PC-9 (cell line): ENCODE results near the gene SELENOH. TPM values are rescaled to one million over a fixed set of nuclear protein-coding genes. Genes with fewer than 3 reads are reported as not detected.

Source experiments
- BruUV-seq: library from RNA; stranded (reverse); fragments of 400-500 nt; replicated peaks from 2 replicates; lab custom pipeline; 2021; lab: Mats Ljungman, UMichigan
- CTCF ChIA-PET: fragments of 300-600 bp; sonication (Branson Sonifier 250); formaldehyde crosslinking; loops from one replicate; lab custom pipeline; 2022; ENCODE audit warnings: antibody characterized with exemption; lab: Charles Lee
- POLR2A ChIA-PET: fragments of 300-600 bp; sonication (Branson Sonifier 250); formaldehyde crosslinking; loops from one replicate; lab custom pipeline; 2022; ENCODE audit warnings: antibody characterized with exemption; ENCODE audit not compliant: unreplicated experiment; lab: Charles Lee
- DNase-seq, 2 experiments: peaks; one replicate each; pipeline versions ENCODE4 v3.0.0 to v3.0.0-alpha.2; 2015 to 2022; ENCODE audit warnings: mixed read lengths in 1 of 2
- H2AFZ ChIP-seq: fragments of 200-600 bp; sonication (generic); 2 replicates; pipeline ENCODE4 v1.8.1; 2017; ENCODE audit warnings: antibody characterized with exemption
- H3F3A ChIP-seq: fragments of 200-600 bp; sonication (generic); 2 replicates; pipeline ENCODE4 v1.8.1; 2017; ENCODE audit warnings: antibody characterized with exemption, mild to moderate bottlenecking, low read depth; ENCODE audit not compliant: insufficient read depth
- H3K27ac ChIP-seq: fragments of 200-600 bp; sonication (generic); 2 replicates; pipeline ENCODE4 v1.6.1; 2016; ENCODE audit warnings: mixed run types
- H3K27me3 ChIP-seq: fragments of 200-600 bp; sonication (generic); 2 replicates; pipeline ENCODE4 v1.6.1; 2016; ENCODE audit warnings: low read depth, mixed run types; ENCODE audit not compliant: insufficient read depth
- H3K36me3 ChIP-seq: fragments of 200-600 bp; sonication (generic); 2 replicates; pipeline ENCODE4 v1.6.1; 2016; ENCODE audit warnings: low read depth, mixed run types
- H3K4me1 ChIP-seq: fragments of 200-600 bp; sonication (generic); replicated peaks from 2 replicates; pipeline ENCODE4 v1.6.1; 2016; ENCODE audit warnings: mixed run types; ENCODE audit not compliant: insufficient read depth
- H3K4me2 ChIP-seq: fragments of 200-600 bp; sonication (generic); 2 replicates; pipeline ENCODE4 v1.6.1; 2017; ENCODE audit warnings: mixed run types
- H3K4me3 ChIP-seq: fragments of 200-600 bp; sonication (generic); 2 replicates; pipeline ENCODE4 v1.6.1; 2016; ENCODE audit warnings: mixed run types
- H3K79me2 ChIP-seq: fragments of 200-600 bp; sonication (generic); 2 replicates; pipeline ENCODE4 v1.6.1; 2017; ENCODE audit warnings: low read depth, mixed run types
- H3K9me2 ChIP-seq: fragments of 200-600 bp; sonication (generic); 2 replicates; pipeline ENCODE4 v1.8.1; 2017; ENCODE audit warnings: mild to moderate bottlenecking; ENCODE audit not compliant: insufficient read depth
- H3K9me3 ChIP-seq: fragments of 200-600 bp; sonication (generic); 2 replicates; pipeline ENCODE4 v1.8.1; 2016; ENCODE audit warnings: low read depth; ENCODE audit not compliant: insufficient read depth
- H4K20me1 ChIP-seq: fragments of 200-600 bp; sonication (generic); 2 replicates; pipeline ENCODE4 v1.8.1; 2017; ENCODE audit not compliant: insufficient read depth
- CTCF ChIP-seq: fragments of 200-600 bp; sonication (generic); conservative IDR thresholded peaks from 2 replicates; pipeline ENCODE4 v1.6.1; 2017; ENCODE audit warnings: mixed run types, antibody characterized with exemption, mild to moderate bottlenecking, moderate library complexity
- EZH2 ChIP-seq: fragments of 200-600 bp; sonication (generic); IDR thresholded peaks from 2 replicates; pipeline ENCODE4 v1.8.0; 2017; ENCODE audit warnings: antibody characterized with exemption, low read depth
- intact Hi-C: fragments of 100-400 bp; cut with micrococcal nuclease; formaldehyde crosslinking; loops from one replicate; pipeline ENCODE4 v1.10.0; 2022; ENCODE audit not compliant: unreplicated experiment
- total RNA-seq: library from RNA; stranded (reverse); gene quantifications from 2 replicates; pipeline ENCODE4 v1.2.3, GENCODE V29; 2021

Gene SELENOH
- total RNA-seq, 1 experiment from 2014 or later = 211 TPM

- Histone ChIP-seq H4K20me1 (peaks cover 51% of the 10 kb centered on the region), H3K4me2 (peak overlapping the region; percentile 87), H3K27me3 (no peaks in the 10 kb centered on the region), H3K9me2 (no peaks in the 10 kb centered on the region), H3K9me3 (no peaks in the 10 kb centered on the region), H3F3A (peaks cover 20% of the 10 kb centered on the region), H2AFZ (no peak overlapping the region), H3K4me3 (peak overlapping the region; percentile 100), H3K4me1 (peaks cover 46% of the 10 kb centered on the region), H3K27ac (peak overlapping the region; percentile 98), H3K79me2 (peaks cover 69% of the 10 kb centered on the region), H3K36me3 (peaks cover 25% of the 10 kb centered on the region)
- intact Hi-C loops = loop anchor here (2.0 kb wide), 1 partner anchor 23 kb away; the partner anchor contains the start of gene SELENOH
- ChIA-PET POLR2A (interaction anchor here (0.7 to 1.9 kb wide), 3 partner anchors 10 to 52 kb away, joined by 4 to 38 read pairs (median 9); partner anchors contain the start of gene MED19), CTCF (interaction anchor here (0.6 to 4.0 kb wide), 6 partner anchors 9 to 37 kb away, joined by 3 to 38 read pairs (median 8); partner anchors contain the start of gene BTBD18)
- BruUV-seq = no TSS peak
- peak in 1 of 2 experiments; percentile 47 for DNase-seq
- no peak for TF ChIP-seq EZH2
- TF ChIP-seq CTCF = peak; percentile 55; the same call in 1 of the 2 replicates
These were observed 22.3 kb downstream of the SELENOH start for GRCh38 chr11:57763568-57763967.

GRCh38 chr11:57764021-57764420, 22.7 kb downstream of the SELENOH start:
- H3K4me1 ChIP-seq = peaks cover 46% of the 10 kb centered on the region
- ChIA-PET POLR2A (interaction anchor here (0.7 to 1.9 kb wide), 4 partner anchors 10 to 52 kb away, joined by 4 to 38 read pairs (median 10); partner anchors contain the start of gene MED19), CTCF (interaction anchor here (0.9 to 2.6 kb wide), 4 partner anchors 8 to 88 kb away, joined by 3 to 25 read pairs (median 5); no protein-coding TSS in a partner anchor)
- peak overlapping the region; percentile 87 for H3K4me2 ChIP-seq
- H3K4me3 ChIP-seq = peak overlapping the region; percentile 100
- peaks cover 25% of the 10 kb centered on the region for H3K36me3 ChIP-seq
- no TSS peak for BruUV-seq
- no peaks in the 10 kb centered on the region for H3K9me2 ChIP-seq
- peaks cover 16% of the 10 kb centered on the region for H3F3A ChIP-seq
- no peak for DNase-seq
- peaks cover 74% of the 10 kb centered on the region for H3K79me2 ChIP-seq
- H3K27ac ChIP-seq = peak overlapping the region; percentile 98
- no peaks in the 10 kb centered on the region for H3K27me3 ChIP-seq
- H3K9me3 ChIP-seq = no peaks in the 10 kb centered on the region
- no peak for TF ChIP-seq EZH2
- no peak for TF ChIP-seq CTCF
- no peak overlapping the region for H2AFZ ChIP-seq
- intact Hi-C loops = no loop called here
- H4K20me1 ChIP-seq = peaks cover 52% of the 10 kb centered on the region

- ChIA-PET POLR2A (interaction anchor here (0.7 to 1.9 kb wide), 4 partner anchors 9 to 53 kb away, joined by 4 to 38 read pairs (median 10); partner anchors contain the start of gene MED19), CTCF (interaction anchor here (0.8 to 2.6 kb wide), 5 partner anchors 8 to 89 kb away, joined by 3 to 25 read pairs (median 3); no protein-coding TSS in a partner anchor)
- Histone ChIP-seq H3K79me2 (peaks cover 79% of the 10 kb centered on the region), H3K4me3 (peak overlapping the region; percentile 100), H3K4me2 (peak overlapping the region; percentile 87), H3K4me1 (peaks cover 52% of the 10 kb centered on the region), H2AFZ (no peak overlapping the region), H3K9me3 (no peaks in the 10 kb centered on the region), H3K27me3 (no peaks in the 10 kb centered on the region), H3K9me2 (no peaks in the 10 kb centered on the region), H3F3A (peaks cover 22% of the 10 kb centered on the region), H4K20me1 (peaks cover 57% of the 10 kb centered on the region), H3K27ac (peak overlapping the region; percentile 98), H3K36me3 (peaks cover 28% of the 10 kb centered on the region)
- TF ChIP-seq CTCF (no peak), EZH2 (no peak)
- DNase-seq = no peak
- intact Hi-C loops = no loop called here
- no TSS peak for BruUV-seq
These were observed 23.3 kb downstream of the SELENOH start for GRCh38 chr11:57764566-57764965.
